Stimulated activated naive CD4-positive, alpha-beta T cell treated with Interleukin-2 at 50 U/mL for 16 hours (primary cell): ENCODE results near the gene SKP1.
"Not testable (repeated sequence)": the region's sequence is repeated elsewhere in the genome, so short reads cannot be mapped to it uniquely, and the experiment has no call there.

Source experiments
- DNase-seq: peaks from one replicate; lab custom pipeline; 2025; lab: John Stamatoyannopoulos, UW

The SKP1 gene

DNA sequence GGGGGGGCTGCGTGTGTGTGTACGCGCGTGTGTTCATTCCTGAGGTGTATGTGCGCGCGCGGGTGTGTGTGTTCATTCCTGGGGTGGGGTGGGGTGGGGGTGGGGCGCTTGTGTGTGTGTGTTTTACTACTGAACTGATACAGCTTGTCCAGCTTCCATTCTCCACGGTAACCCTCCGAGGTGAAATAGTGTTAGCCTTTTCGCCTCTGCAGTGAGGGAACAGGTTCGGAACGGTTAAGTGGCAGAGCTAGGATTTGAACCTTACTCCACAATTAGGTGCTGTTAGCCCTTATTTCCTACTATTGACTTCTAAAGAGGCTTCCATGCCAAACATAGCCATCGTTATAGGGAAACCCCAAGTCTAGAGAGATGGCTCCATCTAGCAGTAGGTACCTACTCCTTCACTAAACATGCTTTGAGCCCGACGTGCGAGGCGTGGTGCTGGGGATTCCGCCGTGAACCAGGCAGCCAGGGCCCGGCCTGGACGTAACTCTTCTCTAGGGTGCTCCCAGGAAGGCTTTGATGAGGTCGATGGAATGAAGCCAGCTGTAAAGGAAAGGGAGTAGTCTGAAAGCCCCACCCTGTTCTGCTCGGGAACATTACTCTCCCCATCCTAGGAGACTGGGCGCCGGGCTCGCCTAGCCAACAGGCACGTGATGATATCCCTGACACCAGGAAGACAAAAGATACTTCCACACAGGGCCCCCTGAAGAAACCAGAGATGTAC, 782 bp upstream of the SKP1 start:
- peak; percentile 71 for DNase-seq

DNA sequence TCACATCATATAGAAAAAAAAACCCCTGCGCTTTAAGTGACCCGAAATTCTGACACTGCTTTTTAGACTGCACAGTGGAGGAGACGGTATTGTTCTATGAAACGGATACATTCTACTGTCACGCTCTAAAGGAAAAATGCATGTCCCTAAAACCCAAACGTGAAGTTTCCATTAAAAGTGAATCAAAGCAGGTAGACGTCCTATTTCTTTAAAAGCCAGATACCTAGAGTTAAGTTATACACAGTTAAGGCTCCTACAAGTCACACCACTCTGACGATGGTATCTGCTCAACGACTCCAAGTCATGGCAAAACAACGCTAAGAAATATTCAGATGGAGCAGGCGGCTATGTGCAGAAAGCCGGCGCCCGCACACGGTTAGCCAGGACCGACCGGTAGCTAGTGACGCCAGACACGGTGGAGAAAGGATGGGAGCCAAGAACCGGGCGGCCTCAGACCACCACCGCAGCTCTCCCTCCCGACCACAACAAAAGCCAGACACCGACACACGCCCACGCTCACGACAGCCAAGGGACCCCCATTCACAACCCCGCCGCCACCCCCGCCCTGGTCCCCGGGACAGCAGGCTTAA, 734 bp downstream of the SKP1 start:
- DNase-seq: peak; percentile 59

DNA sequence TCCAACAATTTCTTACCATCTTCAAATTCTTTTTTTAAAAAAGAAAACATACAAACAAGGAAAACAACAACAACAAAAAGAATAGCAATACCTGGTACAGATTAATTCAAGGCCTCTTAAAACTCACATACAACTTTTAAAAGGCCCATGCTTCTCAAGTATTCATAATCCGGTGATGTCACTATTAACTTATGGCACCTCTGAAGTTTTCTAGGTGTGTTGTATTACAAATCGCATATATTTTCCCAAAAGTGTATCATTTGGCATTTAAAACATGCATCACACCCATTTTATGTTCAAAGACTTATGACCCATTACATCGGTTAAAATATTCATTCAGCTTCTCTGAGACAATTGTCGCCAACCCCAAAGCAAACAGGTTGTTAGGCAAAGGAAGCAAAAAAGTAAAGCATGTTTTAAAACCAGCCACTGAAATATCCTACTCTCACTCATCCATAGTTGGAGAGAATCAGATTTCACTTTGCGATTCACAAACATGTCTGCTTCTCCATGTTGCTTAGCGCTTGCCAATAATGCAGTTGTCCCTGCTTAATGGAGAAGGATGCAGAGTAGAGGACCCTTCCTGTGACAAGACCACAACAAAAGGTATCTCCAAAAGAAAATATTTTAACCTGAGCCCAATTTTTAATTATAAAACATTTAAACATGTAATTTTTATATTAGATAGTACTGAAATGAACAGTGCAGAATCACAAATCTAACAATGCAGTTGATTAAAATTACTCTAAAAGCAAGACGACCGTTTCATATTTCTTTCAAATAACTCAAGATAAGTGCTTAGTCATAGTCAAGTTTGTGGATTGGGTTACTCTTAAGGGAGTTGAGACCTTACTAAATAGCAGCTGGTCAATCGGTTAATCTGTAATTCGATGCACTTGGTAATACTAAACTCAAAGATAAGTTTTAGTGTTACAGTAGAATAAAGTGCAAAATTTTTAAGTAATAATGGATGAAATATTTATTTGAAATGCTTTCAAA, 1.6 kb downstream of the SKP1 start:
- no peak for DNase-seq

DNA sequence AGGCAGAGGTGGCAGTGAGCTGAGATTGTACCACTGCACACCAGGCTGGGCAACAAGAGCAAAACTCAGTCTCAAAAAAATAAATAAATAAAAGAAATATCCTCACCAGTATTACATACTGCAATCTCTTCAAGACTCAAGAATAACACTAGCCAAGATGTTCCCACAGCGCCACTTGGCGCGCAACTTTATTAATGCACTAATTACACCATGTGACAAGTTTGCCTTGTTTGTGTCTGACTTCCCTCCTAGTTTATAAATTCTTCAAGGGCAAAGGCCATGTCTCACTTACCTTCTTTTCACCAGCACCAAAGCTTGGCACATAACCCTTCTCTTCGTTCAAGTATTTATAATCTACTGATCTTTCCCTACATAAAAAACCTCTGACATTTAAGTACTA, 4.8 kb downstream of the SKP1 start:
- no peak for DNase-seq

DNA sequence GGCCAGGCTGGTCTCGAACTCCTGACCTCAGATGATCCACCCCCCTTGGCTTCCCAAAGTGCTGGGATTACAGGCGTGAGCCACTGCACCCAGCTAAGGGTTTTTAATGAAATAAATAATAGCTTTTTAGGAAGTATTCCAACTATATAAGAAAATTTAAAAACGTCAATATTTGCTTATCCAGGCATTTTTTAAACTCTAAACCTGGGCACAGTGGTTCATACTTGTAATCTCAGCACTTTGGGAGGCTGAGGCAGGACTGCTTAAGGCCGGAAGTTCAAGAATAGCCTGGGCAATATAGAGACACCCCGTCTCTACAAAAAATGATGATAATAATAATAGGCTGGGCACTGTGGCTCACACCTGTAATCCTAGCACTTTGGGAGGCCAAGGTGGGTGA, 14.2 kb downstream of the SKP1 start:
- DNase-seq: no peak

DNA sequence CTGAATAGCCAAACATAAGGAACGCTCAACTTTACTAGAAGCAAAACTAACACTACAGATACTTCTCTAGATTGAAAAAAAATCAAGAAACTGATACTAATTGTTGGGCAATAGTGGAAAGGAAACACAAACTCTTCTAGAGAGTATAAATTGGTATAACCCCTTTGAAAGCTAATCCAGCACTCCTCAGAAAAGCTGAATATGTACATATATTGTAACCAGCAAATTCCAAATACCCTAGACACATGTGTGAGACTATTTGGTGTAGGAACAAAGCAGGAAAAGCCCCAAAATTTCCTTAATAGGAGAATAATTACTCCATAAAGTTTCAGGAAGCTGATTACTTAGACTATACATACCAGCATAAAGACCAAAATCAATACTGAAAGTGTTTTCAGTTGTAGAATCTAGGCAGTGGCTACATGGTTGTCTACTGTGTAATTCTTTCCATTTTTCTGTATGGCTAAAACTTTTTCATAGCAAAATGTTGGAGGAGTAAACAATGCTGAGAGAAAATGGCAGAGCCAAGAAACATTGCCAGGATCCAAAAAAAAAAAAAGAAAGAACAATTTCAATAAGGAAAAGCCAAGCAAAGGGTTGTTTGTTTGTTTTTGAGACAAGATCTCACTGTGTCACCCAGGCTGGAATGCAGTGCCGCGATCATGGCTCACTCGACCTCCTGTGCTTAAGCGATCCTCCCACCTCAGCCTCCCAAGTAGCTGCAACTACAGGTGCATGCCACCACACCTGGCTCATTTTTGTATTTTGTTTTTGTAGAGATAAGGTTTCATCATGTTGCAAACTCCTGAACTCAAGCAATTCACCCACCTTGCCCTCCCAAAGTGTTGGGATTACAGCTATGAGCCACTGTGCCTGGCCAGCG, 15.0 kb downstream of the SKP1 start:
- no peak for DNase-seq

DNA sequence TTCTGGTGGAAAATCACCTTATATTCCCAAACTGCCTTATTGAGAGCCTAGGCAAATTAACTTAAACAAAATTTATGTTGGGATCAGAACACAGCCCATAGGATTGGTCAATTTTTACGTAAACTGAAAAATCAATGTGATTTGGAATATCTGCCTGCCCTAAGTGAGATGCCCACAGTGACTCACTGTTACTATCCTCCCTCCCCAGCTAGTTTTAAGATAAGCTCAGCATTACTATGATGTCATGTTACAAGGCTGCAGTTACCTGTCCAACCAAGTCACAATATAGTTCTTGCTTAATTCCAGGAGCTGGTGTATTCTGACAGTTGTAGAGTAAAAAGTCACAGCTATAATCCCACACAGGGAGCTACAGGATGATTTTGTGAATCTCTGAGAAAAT, 23.1 kb downstream of the SKP1 start:
- DNase-seq: no peak

DNA sequence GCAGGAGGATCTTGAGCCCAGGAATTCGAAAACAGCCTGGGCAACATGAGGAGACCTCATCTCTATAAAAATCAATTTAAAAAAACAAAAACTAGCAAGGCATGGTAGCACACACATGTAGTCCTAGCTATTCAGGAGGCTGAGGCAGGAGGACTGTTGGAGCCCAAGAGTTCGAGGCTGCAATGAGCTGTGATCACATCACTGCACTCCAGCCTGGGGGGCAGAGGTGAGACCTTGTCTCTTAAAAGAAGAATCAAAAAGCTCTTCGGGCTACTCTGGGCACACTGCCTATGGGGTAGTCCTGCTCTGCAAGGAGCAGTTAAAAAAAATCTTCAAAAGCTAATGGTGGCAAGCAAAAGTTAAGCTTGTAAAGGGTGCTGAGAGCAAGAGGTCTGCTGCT, 23.5 kb downstream of the SKP1 start:
- DNase-seq: no peak

DNA sequence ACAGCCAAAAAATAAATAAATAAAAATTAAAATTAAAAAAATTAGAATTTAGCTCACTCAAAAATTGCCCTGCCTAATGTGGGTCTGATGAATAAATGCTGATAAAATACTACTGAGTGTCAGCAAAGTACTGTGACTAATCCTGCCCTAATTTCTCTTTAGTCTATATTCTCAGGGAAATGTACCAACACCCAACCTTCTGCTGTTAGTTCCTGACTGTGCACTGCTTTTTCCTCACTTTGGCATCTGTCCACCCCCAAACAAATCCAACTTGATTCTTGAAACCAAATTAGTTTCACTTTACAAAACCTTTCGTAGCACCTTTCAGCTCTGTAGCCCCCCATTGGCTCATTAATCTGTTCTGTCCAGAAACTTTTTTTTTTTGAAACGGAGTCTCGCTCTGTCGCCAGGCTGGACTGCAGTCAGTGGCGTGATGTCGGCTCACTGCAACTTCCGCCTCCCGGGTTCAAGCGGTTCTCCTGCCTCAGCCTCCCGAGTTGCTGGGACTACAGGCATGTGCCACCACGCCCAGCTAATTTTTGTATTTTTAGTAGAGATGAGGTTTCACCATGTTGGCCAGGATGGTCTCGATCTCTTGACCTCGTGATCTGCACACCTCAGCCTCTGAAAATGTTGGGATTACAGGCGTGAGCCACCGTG, 24.4 kb downstream of the SKP1 start:
- DNase-seq: not testable (repeated sequence)

DNA sequence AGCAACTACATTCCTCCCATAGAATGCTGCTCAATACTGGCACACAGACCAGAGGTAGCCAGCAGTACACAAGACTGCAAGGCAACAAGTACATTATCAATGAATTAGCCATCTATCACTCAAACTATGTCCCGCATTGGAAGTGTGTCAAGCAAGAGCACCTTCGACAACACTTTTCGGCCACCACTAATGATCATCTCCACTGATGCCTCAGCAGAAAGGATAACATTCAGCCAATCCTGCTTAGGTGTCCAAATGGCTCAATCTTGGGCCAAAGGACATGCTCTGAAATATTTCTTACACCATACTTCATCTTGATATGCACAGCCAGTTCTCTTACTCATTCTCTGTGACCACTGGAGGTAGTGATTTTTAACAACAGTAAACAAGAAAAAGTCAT, 25.0 kb downstream of the SKP1 start:
- no peak for DNase-seq

DNA sequence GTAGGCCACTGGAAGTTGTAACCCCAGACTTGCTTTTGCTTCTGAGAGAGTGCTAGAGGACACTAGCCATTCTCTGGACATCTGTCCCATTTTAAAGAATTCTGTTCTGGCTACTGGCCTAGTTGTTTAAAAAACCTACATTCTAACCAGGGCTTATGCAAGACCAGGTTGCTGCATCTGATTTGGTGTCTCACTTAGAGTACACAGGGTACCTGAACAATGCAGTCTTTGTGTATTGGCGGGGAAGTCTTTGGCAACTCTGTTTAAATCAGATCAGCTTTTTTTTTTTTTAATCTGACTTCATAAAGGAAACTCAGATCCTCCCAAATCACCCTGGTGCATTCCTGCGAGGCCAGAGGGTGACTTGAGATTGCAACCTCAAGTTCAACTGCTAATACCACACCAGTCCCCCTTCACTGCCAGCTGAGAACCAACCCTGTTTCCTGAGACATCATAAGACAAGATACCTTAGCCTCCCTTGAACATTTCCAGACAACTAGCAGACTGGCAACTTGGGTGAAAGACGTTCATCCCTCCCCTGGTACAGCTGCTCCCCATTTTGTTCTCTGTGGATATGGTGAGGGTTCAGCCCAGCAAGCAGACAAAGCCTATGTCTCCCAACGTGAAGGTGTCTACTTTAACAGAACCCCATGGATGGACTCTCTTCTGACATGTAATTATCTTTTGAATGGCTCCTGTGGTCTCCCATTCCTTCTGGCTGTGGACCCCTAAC, 27.0 kb downstream of the SKP1 start:
- no peak for DNase-seq

DNA sequence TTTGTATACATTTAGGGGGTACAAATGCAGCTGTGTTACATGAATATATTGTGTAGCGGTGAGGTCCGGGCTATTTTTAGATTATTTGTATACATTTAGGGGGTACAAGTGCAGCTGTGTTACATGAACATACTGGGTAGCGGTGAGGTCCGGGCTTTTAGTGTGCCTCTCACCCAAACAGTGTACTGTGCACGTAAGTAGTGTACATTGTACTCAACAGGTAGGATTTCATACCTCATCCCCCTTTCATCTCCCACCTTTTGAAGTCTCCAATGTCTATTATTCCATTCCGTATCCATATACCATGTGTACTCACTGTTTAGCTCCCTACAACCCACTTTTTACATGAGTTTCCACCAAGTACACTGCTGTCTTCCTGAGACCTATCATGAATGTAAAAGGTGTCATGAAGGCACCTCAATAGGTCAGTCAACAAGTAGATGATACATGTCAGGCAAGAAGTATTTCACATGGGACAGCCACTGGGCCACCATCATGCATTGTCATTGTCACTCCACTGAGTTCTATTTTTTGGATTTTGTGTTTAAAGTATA, 27.7 kb downstream of the SKP1 start:
- no peak for DNase-seq

DNA sequence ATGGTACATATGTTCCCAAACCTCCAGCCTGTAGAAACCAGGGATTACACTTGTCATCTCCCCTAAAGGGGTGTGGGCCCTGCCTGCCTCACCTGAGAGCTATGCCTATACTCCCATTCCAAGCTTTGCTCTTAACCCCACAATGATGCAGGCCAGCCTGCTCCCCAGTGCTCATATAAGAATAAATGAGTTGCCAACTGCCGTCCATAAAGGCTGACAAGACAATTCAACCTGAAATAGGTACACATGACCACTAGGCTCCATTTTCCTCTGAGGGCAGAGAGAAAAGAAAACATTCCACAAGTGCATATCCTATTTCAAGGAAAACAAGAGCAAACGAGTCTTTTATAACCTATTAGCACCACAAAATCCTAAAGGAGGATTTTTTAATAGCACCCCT, 28.4 kb downstream of the SKP1 start:
- DNase-seq: no peak

DNA sequence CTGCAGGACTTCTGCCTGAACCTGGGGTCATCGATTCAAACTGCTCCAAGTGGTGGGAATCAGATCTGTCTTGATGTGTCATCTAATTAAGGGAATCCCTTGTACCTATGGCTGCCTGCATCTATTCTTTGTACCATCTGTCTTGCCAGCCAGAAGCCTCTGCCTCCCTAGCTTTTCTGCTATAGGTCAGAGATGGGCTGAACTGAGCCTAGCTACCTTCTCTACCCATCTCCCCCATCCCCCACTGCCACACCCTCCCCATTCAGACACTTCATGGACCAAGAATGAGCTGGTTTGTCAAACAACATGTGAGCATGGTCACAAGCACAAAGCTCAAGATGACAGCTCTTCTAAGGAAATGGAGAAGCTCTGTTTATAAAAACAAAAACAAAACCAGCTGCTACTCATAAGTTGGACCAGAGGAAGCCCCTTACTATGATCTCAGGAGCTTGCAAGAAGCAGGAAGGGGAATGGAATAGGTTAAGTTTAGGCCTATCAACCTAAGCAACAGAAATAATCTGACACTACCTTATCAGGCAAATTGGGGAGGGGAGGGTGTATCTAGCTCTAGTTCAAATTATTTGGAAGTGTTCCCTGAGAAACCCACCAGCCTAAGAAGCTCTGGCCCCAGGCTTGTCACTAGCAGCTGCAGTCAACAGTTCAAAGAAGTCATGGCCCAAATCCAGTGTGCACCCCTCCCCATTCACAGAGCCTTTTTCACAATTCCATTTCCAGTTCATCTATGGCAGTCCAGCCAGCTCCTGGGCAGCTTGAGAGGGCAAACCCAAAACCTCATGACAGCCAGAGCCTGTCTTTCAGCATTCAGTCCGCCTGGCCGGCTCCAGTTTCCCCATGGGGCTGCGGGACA, 29.9 kb downstream of the SKP1 start:
- DNase-seq: no peak

DNA sequence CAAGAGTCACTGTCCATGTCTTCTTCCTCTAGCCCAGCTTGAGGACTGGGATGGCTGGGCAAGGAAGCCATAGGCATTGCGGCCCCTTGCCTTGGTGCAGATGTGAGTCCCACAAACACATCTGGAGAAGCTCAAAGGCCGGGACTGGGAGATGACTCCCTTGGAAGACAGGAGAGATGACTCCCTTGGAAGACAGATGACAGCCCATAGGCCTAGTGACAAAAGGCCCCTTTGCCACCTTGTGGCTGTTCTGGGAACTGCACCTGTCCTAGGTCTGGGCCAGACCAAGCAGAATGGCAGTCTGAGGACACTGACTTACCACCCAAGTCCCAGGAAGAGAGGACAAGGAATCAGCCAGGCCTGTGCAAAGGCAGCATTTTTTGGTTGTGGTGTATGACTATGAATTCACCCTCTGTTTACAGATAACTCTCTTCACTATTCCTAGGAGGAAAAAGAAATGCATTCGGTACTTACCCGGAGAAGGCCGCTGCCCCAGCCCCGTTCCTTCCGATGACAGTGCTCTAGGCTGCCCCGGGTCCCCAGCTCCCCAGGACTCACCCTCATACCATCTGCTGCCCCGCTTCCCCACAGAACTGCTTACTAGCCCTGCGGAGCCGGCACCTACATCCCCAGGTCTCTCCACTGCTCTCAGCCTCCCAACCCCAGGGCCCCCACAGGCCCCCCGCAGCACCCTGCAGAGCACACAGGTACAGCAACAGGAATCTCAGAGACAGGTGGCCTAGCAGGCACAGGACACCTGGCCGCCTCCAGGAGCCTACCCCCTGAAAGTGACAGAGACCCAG, 30.8 kb downstream of the SKP1 start:
- peak; percentile 74 for DNase-seq

DNA sequence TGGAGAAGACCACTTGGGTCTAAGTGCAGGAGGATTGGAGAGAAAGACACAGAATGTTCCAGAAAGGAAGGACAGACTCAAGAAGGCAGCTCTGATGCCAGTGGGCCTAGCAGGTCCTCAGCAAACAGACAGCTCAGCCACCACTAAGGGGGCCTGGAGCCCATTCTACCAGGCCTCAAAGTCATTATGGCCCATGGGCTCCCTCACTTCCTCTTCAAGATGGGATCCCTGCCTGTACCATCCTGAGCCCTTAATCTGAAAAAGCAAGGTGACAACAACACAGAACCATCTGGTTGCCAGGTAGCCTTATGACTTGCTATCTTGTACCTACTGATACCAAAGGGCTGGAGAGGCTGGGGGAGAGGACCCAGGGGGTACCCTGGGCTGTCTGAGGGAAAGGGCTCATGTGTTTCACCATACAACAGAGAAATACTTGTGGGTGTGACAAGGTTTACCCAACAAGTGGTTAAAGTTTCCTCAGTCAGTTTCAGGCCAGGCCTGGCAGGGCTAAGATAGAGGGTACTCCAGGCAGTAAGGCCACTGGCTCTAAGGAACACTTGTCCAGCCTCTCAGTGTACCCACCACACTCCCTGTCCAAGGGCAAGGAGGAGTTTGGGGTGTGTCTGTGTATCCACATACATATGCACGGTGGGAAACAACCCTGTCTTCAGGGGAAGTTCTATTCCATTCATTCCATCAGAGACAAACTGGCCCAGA, 31.6 kb downstream of the SKP1 start:
- DNase-seq: no peak
